DMS 273 (cell line): ENCODE results near the gene S1PR1.

ENCODE experiments used
- DNase-seq: peaks from one replicate; lab custom pipeline; 2025; ENCODE audit not compliant: unreplicated experiment; lab: John Stamatoyannopoulos, UW

The S1PR1 gene

GRCh38 chr1:101278845-101279244 is 42.0 kb downstream of the S1PR1 start:
- DNase-seq = no peak

GRCh38 chr1:101280049-101280592 is 43.3 kb downstream of the S1PR1 start:
- DNase-seq = no peak

GRCh38 chr1:101280942-101281654 is 44.3 kb downstream of the S1PR1 start:
- DNase-seq = no peak

- no peak for DNase-seq
Observed at GRCh38 chr1:101281751-101282150, 44.9 kb downstream of the S1PR1 start.

GRCh38 chr1:101282314-101283038 is 45.7 kb downstream of the S1PR1 start:
- peak; percentile 23 for DNase-seq

- DNase-seq = no peak
Observed at GRCh38 chr1:101283443-101283842, 46.6 kb downstream of the S1PR1 start.

- DNase-seq = no peak
Observed at GRCh38 chr1:101284021-101284420, 47.2 kb downstream of the S1PR1 start.

GRCh38 chr1:101284622-101285218 is 47.9 kb downstream of the S1PR1 start:
- no peak for DNase-seq

GRCh38 chr1:101285922-101286570 is 49.2 kb downstream of the S1PR1 start:
- DNase-seq = no peak

GRCh38 chr1:101288491-101288944 is 51.7 kb downstream of the S1PR1 start:
- peak; percentile 85 for DNase-seq

- DNase-seq = peak; percentile 27
Observed at GRCh38 chr1:101290119-101290921, 53.5 kb downstream of the S1PR1 start.
